DOHH2 (cell line): ENCODE data around the gene PEDS1.

Source experiments
- H3F3A ChIP-seq: fragments of 200-600 bp; sonication (generic), shearing (Covaris generic); 2 replicates; pipeline ENCODE4 v1.6.0; 2016; ENCODE audit warnings: antibody characterized with exemption, mild to moderate bottlenecking; ENCODE audit not compliant: control insufficient read depth, insufficient read depth
- H3K27ac ChIP-seq: fragments of 200-600 bp; sonication (generic); 2 replicates; pipeline ENCODE4 v1.5.1; 2014; ENCODE audit warnings: low read depth, mild to moderate bottlenecking, low read length, moderate library complexity
- H3K27me3 ChIP-seq: fragments of 200-600 bp; sonication (generic); 2 replicates; pipeline ENCODE4 v1.6.1; 2014; ENCODE audit warnings: mild to moderate bottlenecking, low read length, mixed read lengths; ENCODE audit not compliant: control insufficient read depth
- H3K36me3 ChIP-seq: fragments of 200-600 bp; sonication (generic); 2 replicates; pipeline ENCODE4 v1.6.1; 2014; ENCODE audit warnings: mild to moderate bottlenecking, low read length, moderate library complexity, mixed read lengths; ENCODE audit not compliant: control insufficient read depth
- H3K4me1 ChIP-seq: fragments of 200-600 bp; sonication (generic); 2 replicates; pipeline ENCODE4 v1.6.1; 2014; ENCODE audit warnings: mild to moderate bottlenecking, low read length, mixed read lengths; ENCODE audit not compliant: control insufficient read depth
- H3K4me2 ChIP-seq: fragments of 200-600 bp; sonication (generic); 2 replicates; pipeline ENCODE4 v1.6.0; 2014; ENCODE audit warnings: mild to moderate bottlenecking, low read length, moderate library complexity
- H3K4me3 ChIP-seq: fragments of 200-600 bp; sonication (generic); 2 replicates; pipeline ENCODE4 v1.5.1; 2014; ENCODE audit warnings: mild to moderate bottlenecking, low read length, mixed read lengths
- H3K79me2 ChIP-seq: fragments of 200-600 bp; sonication (generic); 2 replicates; pipeline ENCODE4 v1.6.1; 2014; ENCODE audit warnings: mild to moderate bottlenecking, low read length, mixed read lengths; ENCODE audit not compliant: control insufficient read depth
- H3K9me2 ChIP-seq: fragments of 200-600 bp; sonication (generic); replicated peaks from 2 replicates; pipeline ENCODE4 v1.6.1; 2014; ENCODE audit warnings: mild to moderate bottlenecking, low read length, mixed read lengths; ENCODE audit not compliant: control insufficient read depth
- H3K9me3 ChIP-seq: fragments of 200-600 bp; sonication (generic); 2 replicates; pipeline ENCODE4 v1.6.1; 2014; ENCODE audit warnings: antibody characterized with exemption, low read length, mixed read lengths; ENCODE audit not compliant: control insufficient read depth, insufficient read depth
- H4K20me1 ChIP-seq: fragments of 200-600 bp; sonication (generic); 2 replicates; pipeline ENCODE4 v1.6.0; 2014; ENCODE audit warnings: low read depth, mild to moderate bottlenecking, antibody characterized with exemption, low read length, moderate library complexity; ENCODE audit not compliant: control insufficient read depth, insufficient read depth
- CTCF ChIP-seq: fragments of 200-600 bp; sonication (generic); IDR thresholded peaks from one replicate; pipeline ENCODE4 v1.5.1; 2014; ENCODE audit warnings: antibody characterized with exemption, mild to moderate bottlenecking, low read depth, low read length; ENCODE audit not compliant: poor library complexity, severe bottlenecking
- EZH2phosphoT487 ChIP-seq: fragments of 200-600 bp; sonication (generic); IDR thresholded peaks from 2 replicates; pipeline ENCODE4 v1.6.1; 2017; ENCODE audit warnings: borderline replicate concordance, mild to moderate bottlenecking, antibody characterized with exemption, low read length, moderate library complexity, mixed read lengths

The PEDS1 gene

GRCh38 chr20:50127587-50128519 is 25.7 kb downstream of the PEDS1 start:
- Histone ChIP-seq H3K9me2 (no peaks in the 10 kb centered on the region), H3K4me3 (no peak overlapping the region), H3F3A (no peaks in the 10 kb centered on the region), H3K4me2 (no peak overlapping the region), H3K27ac (no peak overlapping the region), H3K9me3 (no peaks in the 10 kb centered on the region), H3K27me3 (no peaks in the 10 kb centered on the region), H3K79me2 (no peaks in the 10 kb centered on the region), H3K4me1 (no peaks in the 10 kb centered on the region), H3K36me3 (peaks cover 49% of the 10 kb centered on the region), H4K20me1 (no peaks in the 10 kb centered on the region)
- no peak for TF ChIP-seq EZH2phosphoT487
- no peak for TF ChIP-seq CTCF

GRCh38 chr20:50126662-50127061 is 26.9 kb downstream of the PEDS1 start:
- no peaks in the 10 kb centered on the region for H4K20me1 ChIP-seq
- no peak overlapping the region for H3K4me3 ChIP-seq
- no peaks in the 10 kb centered on the region for H3K9me3 ChIP-seq
- H3F3A ChIP-seq: peaks cover under 1% of the 10 kb centered on the region; the same call in 1 of the 2 replicates
- no peak overlapping the region for H3K27ac ChIP-seq
- H3K4me2 ChIP-seq: no peak overlapping the region
- TF ChIP-seq EZH2phosphoT487: no peak
- no peak for TF ChIP-seq CTCF
- H3K27me3 ChIP-seq: no peaks in the 10 kb centered on the region
- no peaks in the 10 kb centered on the region for H3K9me2 ChIP-seq
- H3K79me2 ChIP-seq: no peaks in the 10 kb centered on the region
- no peaks in the 10 kb centered on the region for H3K4me1 ChIP-seq
- peaks cover 46% of the 10 kb centered on the region for H3K36me3 ChIP-seq

- Histone ChIP-seq H3K27ac (no peak overlapping the region), H3K9me2 (no peaks in the 10 kb centered on the region), H3K4me2 (no peak overlapping the region), H3F3A (peaks cover 3% of the 10 kb centered on the region), H3K4me1 (peaks cover 4% of the 10 kb centered on the region; the same call in 1 of the 2 replicates), H4K20me1 (no peaks in the 10 kb centered on the region), H3K9me3 (no peaks in the 10 kb centered on the region), H3K4me3 (no peak overlapping the region), H3K36me3 (peaks cover 39% of the 10 kb centered on the region), H3K79me2 (no peaks in the 10 kb centered on the region), H3K27me3 (no peaks in the 10 kb centered on the region)
- TF ChIP-seq CTCF (no peak), EZH2phosphoT487 (no peak)
These were observed 28.2 kb downstream of the PEDS1 start for GRCh38 chr20:50125279-50125678.
